ENCODE results near the gene INMT. TPM values are rescaled to one million over a fixed set of nuclear protein-coding genes. Genes with fewer than 3 reads are reported as not detected.
"Not testable (repeated sequence)": the region's sequence is repeated elsewhere in the genome, so short reads cannot be mapped to it uniquely, and the experiment has no call there.

The INMT gene
- 100 to 1,000 TPM in 1 of 2 donors, 10 to 100 TPM in 1; 83.8 to 150 TPM for total RNA-seq
- long read RNA-seq, donor 1, partial matches to known transcripts: 12 of 14 reads
- long read RNA-seq, donor 1, other reads (novel, unspliced or antisense): 1 of 14 reads
- long read RNA-seq, donor 2, transcript INMT-201 (3 exons, 2,559 nt): major isoform, 35 of 56 reads
- long read RNA-seq, donor 2, partial matches to known transcripts: 19 of 56 reads
- long read RNA-seq, donor 2, other reads (novel, unspliced or antisense): 1 of 56 reads

GRCh38 chr7:30751696-30752273, at the start of gene INMT:
Gene INMT, plus strand, starts transcription at chr7:30752135. Its CDS starts 16 bp downstream, at chr7:30752151.
- DNase-seq (ENCODE audit: low spot score): peak; percentile 86
- intact Hi-C loops (cut with DNase I): loop anchor here in 1 of 2 donors (5.0 kb wide), 1 partner anchor 51 kb away; no protein-coding TSS in a partner anchor

DNA sequence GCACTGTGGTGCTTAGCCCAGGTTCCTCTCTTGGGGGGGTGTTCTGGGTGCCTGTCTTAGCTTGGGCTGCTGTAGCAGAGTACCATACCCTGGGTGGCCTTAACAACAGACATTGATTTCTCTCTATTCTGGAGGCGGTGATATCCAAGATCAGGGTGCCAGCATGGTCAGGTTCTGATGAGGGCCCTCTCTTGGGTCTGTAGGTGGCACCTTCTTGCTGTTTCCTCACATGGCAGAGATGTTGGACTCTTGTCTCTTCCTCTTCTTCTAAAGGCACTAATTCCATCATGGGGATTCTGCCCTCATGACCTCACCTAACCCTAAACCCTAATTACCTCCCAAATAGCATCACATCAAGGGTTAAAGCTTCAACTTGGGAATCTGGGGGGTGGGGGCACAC, 49.7 kb upstream of the INMT start:
- intact Hi-C loops (cut with DNase I): no loop called here

GRCh38 chr7:30703756-30704155, 48.2 kb upstream of the INMT start:
- DNase-seq (ENCODE audit: low spot score): no peak
- intact Hi-C loops (cut with DNase I): loop anchor here in 1 of 2 donors (1.0 kb wide), 1 partner anchor 39 kb away; no protein-coding TSS in a partner anchor

More for the DNA sequence above, 49.7 kb upstream of the INMT start:
- DNase-seq (ENCODE audit: low spot score): no peak

- intact Hi-C loops (cut with DNase I): no loop called here
- no peak for DNase-seq (ENCODE audit: low spot score)
Measured at GRCh38 chr7:30705008-30705407, 46.9 kb upstream of the INMT start.

- intact Hi-C loops (cut with DNase I): no loop called here
Measured at GRCh38 chr7:30705596-30705995, 46.3 kb upstream of the INMT start.

DNA sequence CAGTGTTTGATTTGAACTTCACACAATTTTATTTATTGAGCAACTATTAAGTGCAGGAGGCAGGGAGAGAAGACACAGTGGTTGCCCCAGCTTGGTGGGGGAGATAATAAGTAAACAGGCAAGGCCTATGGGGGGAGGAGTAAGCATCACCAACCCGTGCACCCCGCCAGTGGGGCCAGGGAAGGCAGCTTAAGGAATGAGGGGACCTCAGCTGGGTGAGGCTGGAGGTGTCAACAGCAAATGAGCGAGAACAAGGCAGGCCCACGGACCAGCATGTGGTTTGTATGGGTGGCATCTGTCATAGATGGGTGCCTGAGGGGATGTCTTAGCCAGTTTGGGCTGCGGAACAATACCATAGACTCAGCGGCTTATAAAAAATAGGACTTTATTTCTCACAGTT, 45.6 kb upstream of the INMT start:
- no peak for DNase-seq (ENCODE audit: low spot score)
- intact Hi-C loops (cut with DNase I): no loop called here

More at GRCh38 chr7:30705596-30705995, 46.3 kb upstream of the INMT start:
- no peak for DNase-seq (ENCODE audit: low spot score)

DNA sequence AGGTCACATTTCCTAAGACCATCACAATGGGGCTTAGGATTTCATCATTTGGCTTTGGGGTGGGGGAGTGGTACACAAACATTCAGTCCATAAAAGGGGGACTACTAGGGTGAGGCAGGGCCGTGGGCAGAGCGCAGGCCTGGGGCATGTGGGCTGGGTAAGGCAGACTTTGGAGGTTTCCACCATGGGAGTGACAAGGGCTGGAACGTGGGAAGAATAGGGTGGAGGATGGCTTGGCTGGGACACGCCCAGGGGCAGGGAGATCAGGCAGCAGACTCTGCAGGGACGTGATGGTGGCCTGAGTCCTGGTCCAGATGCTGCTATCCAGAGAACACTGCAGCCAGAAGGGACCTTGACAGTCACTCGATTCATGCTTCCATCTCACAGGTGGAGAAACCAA, 45.0 kb upstream of the INMT start:
- intact Hi-C loops (cut with DNase I): no loop called here
- DNase-seq (ENCODE audit: low spot score): no peak

DNA sequence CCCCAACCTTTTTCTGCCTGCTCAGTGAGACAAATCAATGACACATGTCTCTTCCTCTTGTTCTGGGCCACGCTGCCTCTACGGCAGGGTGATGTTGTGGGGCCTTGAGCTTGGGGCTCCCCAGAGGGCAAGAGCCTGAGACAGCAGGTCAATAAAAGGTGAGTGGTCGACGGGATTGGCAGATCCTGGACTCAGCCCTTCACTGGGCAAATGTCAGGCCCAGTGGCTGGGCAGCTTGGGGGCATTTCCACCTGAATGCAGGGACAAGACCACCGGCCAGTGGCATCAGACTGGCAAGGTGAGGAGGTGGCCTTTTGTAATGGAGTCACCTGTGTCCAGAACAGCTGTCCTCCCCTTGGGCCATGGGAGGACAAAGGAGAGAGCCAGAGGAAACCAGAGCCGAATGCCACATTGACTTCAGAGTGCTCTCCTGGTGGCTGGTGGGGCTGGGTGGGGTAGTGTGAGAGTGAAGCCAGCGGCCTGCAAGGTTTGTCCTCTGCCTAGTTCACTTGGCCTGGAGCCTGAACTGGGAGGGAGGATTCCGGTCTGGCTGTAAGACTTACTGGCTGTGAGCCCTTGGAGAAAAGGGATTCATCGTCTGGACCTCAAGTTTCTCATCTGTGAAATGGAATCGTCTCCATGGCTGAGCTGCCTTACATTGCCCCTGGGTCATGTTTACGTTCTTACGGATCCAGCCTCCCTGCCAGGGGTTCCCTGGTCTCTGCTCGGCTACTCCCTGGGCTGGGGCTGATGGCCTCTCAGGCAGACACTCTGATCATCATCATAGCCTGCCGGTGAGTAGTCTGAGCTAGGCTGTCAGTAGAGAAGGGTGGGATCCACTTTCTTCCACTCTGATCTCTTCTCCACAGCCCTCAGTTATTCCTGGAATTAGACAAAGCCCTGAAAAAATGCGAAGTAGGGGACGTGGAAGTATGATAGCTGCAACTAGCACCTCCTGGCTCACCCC, 44.3 kb upstream of the INMT start:
- peak; percentile 86 for DNase-seq (ENCODE audit: low spot score)

DNA sequence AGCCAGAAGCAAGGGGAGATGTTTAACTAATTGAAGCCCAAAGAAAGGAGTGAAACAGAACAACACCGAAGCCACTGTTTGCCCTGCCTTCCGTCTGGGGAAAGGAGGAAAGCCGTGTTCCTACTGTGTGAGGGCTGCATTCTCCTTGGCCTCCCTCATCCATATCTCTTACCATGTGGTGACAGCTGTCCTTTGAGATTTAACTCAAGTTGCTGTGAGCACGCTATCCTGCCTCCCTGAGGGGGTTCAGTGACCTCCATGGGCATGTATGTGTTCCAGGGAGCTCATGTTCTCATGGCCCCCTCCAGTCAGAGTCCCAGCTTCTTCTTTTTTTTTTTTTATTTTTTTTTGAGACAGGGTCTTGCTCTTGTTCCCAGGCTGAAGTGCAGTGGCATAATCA, 43.5 kb upstream of the INMT start:
- intact Hi-C loops (cut with DNase I): no loop called here
- no peak for DNase-seq (ENCODE audit: low spot score)

More for the DNA sequence above, 44.3 kb upstream of the INMT start:
- intact Hi-C loops (cut with DNase I): no loop called here

GRCh38 chr7:30708983-30709382, 43.0 kb upstream of the INMT start:
- no peak for DNase-seq (ENCODE audit: low spot score)
- intact Hi-C loops (cut with DNase I): no loop called here

DNA sequence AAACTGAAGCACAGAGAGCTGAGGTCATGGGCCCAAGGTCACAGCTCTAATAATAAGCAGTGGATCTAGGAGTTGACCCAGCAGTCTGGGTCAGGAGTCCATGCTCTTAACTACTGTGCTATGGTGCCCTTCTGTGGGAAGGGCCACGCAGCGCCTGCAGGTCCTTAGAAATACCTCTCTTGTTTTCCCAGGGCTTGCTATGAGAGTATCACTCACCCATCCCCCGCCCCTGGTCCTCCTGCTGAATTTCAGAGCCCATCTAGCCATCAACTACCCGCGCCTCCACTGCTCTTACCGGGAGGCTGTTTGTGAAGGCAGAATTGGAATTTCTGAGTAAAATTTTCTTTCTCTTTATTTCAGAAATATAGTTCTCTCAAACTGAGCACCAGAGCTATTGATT, 42.4 kb upstream of the INMT start:
- no peak for DNase-seq (ENCODE audit: low spot score)
- intact Hi-C loops (cut with DNase I): no loop called here

- no peak for DNase-seq (ENCODE audit: low spot score)
- intact Hi-C loops (cut with DNase I): no loop called here
Measured at GRCh38 chr7:30710669-30711068, 41.3 kb upstream of the INMT start.

GRCh38 chr7:30713392-30713791, 38.5 kb upstream of the INMT start:
- intact Hi-C loops (cut with DNase I): no loop called here
- DNase-seq (ENCODE audit: low spot score): no peak

- no peak for DNase-seq (ENCODE audit: low spot score)
- intact Hi-C loops (cut with DNase I): no loop called here
Measured at GRCh38 chr7:30714129-30714528, 37.8 kb upstream of the INMT start.

DNA sequence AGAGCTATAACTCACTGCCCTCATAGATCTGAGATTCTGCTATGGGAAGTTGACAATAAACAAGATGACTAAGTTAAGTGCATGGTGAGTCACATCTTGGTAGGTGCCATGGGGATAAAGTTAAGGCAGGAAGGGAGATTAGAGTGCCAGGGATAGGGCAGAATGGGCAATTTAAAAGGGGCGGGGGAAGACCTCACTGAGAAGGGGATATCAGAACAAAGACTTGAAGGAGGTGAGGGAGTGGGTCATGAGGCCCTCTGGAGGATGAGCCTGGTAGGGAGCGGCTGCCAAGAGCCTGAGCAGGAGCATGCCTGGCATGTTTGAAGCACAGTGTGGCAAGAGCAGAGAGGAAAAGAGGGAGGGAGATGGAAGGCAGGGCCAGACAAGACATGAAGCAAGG, 34.8 kb upstream of the INMT start:
- no peak for DNase-seq (ENCODE audit: low spot score)
- intact Hi-C loops (cut with DNase I): no loop called here

DNA sequence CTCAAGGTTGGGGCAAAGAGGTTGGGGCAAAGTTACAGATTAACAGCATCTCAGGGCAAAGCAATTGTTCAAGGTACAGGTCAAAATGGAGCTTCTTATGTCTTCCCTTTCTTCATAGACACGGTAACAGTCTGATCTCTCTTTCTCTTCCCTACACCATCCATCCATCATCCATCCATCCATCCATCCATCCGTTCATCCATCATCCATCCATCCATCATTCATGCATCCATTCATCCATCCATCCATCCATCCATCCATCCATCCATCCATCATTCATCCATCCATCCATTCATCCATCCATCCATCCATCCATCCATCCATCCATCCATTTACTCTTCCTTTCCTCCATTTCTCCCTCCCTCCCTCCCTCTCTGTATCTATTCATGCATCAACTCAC, 32.5 kb upstream of the INMT start:
- DNase-seq (ENCODE audit: low spot score); intact Hi-C loops (cut with DNase I): not testable (repeated sequence)

- intact Hi-C loops (cut with DNase I): no loop called here
- no peak for DNase-seq (ENCODE audit: low spot score)
Measured at GRCh38 chr7:30721211-30721610, 30.7 kb upstream of the INMT start.

DNA sequence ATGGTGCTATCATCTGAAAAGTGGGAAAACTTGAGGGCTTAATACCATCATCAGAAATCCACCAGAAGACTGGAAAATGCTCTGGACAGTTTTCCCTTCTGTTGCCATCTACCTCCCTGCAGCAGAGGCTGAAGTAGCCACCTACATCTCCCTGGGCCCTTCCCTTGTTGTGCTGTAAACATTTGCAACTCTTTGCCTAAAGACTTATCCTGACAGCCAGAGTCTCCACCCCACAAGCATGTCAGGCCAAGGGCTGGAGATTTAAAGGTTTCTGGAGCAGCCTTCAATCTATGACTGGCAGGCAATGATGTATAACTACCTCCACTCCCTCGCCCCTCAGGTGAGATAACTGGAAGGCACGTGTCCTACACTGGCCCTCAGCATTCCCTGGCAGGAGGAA, 29.7 kb upstream of the INMT start:
- intact Hi-C loops (cut with DNase I): no loop called here
- DNase-seq (ENCODE audit: low spot score): no peak

DNA sequence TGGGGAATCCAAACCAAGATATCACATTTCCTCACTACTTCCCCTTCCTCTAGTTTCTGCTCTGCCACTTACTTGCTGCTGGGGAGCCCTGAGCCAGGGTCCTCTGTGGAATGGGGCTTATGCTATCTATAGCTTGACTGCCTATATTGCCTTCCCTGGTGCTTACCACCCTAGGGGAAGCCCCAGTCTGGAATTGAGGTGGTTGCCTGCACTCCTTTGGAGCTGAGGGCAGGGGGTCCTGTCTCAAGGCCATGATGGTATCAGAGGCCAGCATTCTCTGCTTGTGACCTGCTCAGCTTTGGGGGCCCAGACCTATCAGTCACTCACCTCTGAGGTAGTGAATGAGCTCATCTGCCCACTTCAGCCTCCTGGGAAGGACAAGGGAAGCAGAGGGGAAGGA, 29.3 kb upstream of the INMT start:
- no peak for DNase-seq (ENCODE audit: low spot score)
- intact Hi-C loops (cut with DNase I): no loop called here

DNA sequence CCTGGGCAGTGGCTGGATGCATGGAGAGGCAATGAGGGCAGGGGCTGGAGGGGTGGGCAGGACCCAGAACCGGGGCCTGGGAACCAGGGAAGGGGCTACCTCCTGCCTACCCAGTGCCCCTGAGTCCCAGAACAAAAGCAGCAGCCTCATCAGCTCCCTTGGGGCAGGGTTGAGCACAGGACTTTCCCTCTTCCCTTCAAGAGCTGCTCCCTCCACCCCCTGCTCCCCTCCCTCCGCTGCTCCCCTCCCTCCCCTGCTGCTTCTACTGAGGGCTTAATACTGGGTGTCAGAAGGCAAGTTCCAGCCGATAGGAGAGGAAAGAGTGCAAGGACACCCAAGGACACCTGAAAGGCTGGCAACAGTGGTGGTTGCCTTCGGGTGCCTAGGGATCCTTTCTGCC, 28.2 kb upstream of the INMT start:
- intact Hi-C loops (cut with DNase I): no loop called here
- no peak for DNase-seq (ENCODE audit: low spot score)
